Measurements from ENCODE around the gene APLNR.

- TF ChIP-seq RCOR1 (conservative IDR thresholded peaks at IDR 0.05; ENCODE audit: low read depth, low read length): no peak
- TF ChIP-seq, protein P1, sequence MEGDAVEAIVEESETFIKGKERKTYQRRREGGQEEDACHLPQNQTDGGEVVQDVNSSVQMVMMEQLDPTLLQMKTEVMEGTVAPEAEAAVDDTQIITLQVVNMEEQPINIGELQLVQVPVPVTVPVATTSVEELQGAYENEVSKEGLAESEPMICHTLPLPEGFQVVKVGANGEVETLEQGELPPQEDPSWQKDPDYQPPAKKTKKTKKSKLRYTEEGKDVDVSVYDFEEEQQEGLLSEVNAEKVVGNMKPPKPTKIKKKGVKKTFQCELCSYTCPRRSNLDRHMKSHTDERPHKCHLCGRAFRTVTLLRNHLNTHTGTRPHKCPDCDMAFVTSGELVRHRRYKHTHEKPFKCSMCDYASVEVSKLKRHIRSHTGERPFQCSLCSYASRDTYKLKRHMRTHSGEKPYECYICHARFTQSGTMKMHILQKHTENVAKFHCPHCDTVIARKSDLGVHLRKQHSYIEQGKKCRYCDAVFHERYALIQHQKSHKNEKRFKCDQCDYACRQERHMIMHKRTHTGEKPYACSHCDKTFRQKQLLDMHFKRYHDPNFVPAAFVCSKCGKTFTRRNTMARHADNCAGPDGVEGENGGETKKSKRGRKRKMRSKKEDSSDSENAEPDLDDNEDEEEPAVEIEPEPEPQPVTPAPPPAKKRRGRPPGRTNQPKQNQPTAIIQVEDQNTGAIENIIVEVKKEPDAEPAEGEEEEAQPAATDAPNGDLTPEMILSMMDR (IDR thresholded peaks at IDR 0.05 in 2 of 3, conservative IDR thresholded peaks at IDR 0.05 in 1 of 3; ENCODE audit: control insufficient read depth in 2 of 3, extremely low read depth in 1 of 3, insufficient read depth in 1 of 3, low read depth in 3 of 3, low read length in 3 of 3): no peak
- TF ChIP-seq NRF1 (conservative IDR thresholded peaks at IDR 0.05; ENCODE audit: low read depth, low read length): no peak
- no peak for TF ChIP-seq CREB1 (IDR thresholded peaks at IDR 0.05; ENCODE audit: low read depth)
- no peak for TF ChIP-seq ZNF207 (IDR thresholded peaks at IDR 0.05; ENCODE audit: borderline replicate concordance)
- no peak for TF ChIP-seq POLR2AphosphoS2 (IDR thresholded peaks at IDR 0.05; ENCODE audit: low read depth, low read length)
- TF ChIP-seq BHLHE40 (IDR thresholded peaks at IDR 0.05; ENCODE audit: borderline replicate concordance in 1 of 2, low read depth in 2 of 2, low read length in 1 of 2): no peak
Measured at GRCh38 chr11:57240007-57240406, 3.0 kb upstream of the APLNR start.
